GM12878 (cell line): ENCODE results near the gene KBTBD13. TPM values are rescaled to one million over a fixed set of nuclear protein-coding genes. Genes with fewer than 3 reads are reported as not detected.

ENCODE experiments used
- ATAC-seq: fragments of 200-7000 bp; cut with Tn5 transposase; 3 replicates; pipeline ENCODE4 v1.9.1; 2020; ENCODE audit warnings: mild to moderate bottlenecking, moderate library complexity
- BruUV-seq: library from RNA; stranded (reverse); fragments of 400-500 nt; replicated peaks from 2 replicates; lab custom pipeline; 2021; lab: Mats Ljungman, UMichigan
- CTCF ChIA-PET: fragments of 300-600 bp; sonication (Branson Sonifier 250); formaldehyde crosslinking; extraction: SDS; loops from one replicate; lab custom pipeline; 2021; ENCODE audit warnings: inconsistent platforms; lab: Yijun Ruan, JAX
- POLR2A ChIA-PET: fragments of 350-600 bp; formaldehyde crosslinking; extraction: SDS; loops from one replicate; lab custom pipeline; 2021; ENCODE audit warnings: inconsistent platforms; lab: Charles Lee
- RAD21 ChIA-PET: fragments of 300-600 bp; sonication (Branson Sonifier 250); formaldehyde crosslinking; loops from one replicate; lab custom pipeline; 2023; ENCODE audit warnings: antibody characterized with exemption; ENCODE audit not compliant: unreplicated experiment; lab: Charles Lee
- SMC1A ChIA-PET: fragments of 300-600 bp; sonication (Branson Sonifier 250); formaldehyde crosslinking; loops from one replicate; lab custom pipeline; 2023; ENCODE audit not compliant: unreplicated experiment, uncharacterized antibody; lab: Charles Lee
- DNase-seq: peaks from one replicate; pipeline ENCODE4 v3.0.0-alpha.2; 2011; ENCODE audit warnings: low read depth, low spot score
- FAIRE-seq: peaks from 3 replicates; lab custom pipeline; 2011; peaks lifted over from hg19 to GRCh38; lab: Jason Lieb, UNC
- H2AFZ ChIP-seq: 2 replicates; pipeline ENCODE4 v1.6.0; 2011; ENCODE audit warnings: low read depth, low read length, control low read depth; ENCODE audit not compliant: control insufficient read depth
- H3K27ac ChIP-seq: 2 replicates; pipeline ENCODE4 v1.5.1; 2011; ENCODE audit warnings: control low read depth; ENCODE audit not compliant: control insufficient read depth, insufficient read depth
- H3K27me3 ChIP-seq, 2 experiments: replicated peaks in 1 of 2; 2 replicates each; pipeline versions ENCODE4 v1.6.0 to v1.6.1; 2011; ENCODE audit warnings: low read length in 1 of 2; ENCODE audit not compliant: control insufficient read depth in 2 of 2, insufficient read depth in 2 of 2
- H3K36me3 ChIP-seq, 2 experiments: 2 replicates each; pipeline ENCODE4 v1.5.1; 2011; ENCODE audit warnings: low read length in 1 of 2; ENCODE audit not compliant: control insufficient read depth in 2 of 2, insufficient read depth in 2 of 2
- H3K4me1 ChIP-seq: 2 replicates; pipeline ENCODE4 v1.6.1; 2011; ENCODE audit warnings: mild to moderate bottlenecking, low read length, moderate library complexity, mixed read lengths; ENCODE audit not compliant: control insufficient read depth, insufficient read depth
- H3K4me2 ChIP-seq: 2 replicates; pipeline ENCODE4 v1.6.0; 2011; ENCODE audit warnings: control low read depth; ENCODE audit not compliant: control insufficient read depth, insufficient read depth
- H3K4me3 ChIP-seq: fragments of 200-600 bp; sonication (generic); 2 replicates; pipeline ENCODE4 v1.5.1; 2016
- H3K79me2 ChIP-seq: 2 replicates; pipeline ENCODE4 v1.6.0; 2011; ENCODE audit warnings: low read length; ENCODE audit not compliant: control insufficient read depth, insufficient read depth
- H3K9ac ChIP-seq: 2 replicates; pipeline ENCODE4 v1.8.0; 2011; ENCODE audit warnings: low read length, control low read depth, mixed read lengths; ENCODE audit not compliant: control insufficient read depth, insufficient read depth
- H3K9me3 ChIP-seq: replicated peaks from 3 replicates; pipeline ENCODE4 v1.5.1; 2011; ENCODE audit warnings: mild to moderate bottlenecking, low read length; ENCODE audit not compliant: control insufficient read depth, insufficient read depth
- H4K20me1 ChIP-seq: 2 replicates; pipeline ENCODE4 v1.6.0; 2011; ENCODE audit not compliant: control insufficient read depth, insufficient read depth
- MYC ChIP-seq: IDR thresholded peaks from 2 replicates; pipeline ENCODE4 v1.6.1; 2011; ENCODE audit warnings: mild to moderate bottlenecking, low read length, moderate library complexity, inconsistent platforms; ENCODE audit not compliant: insufficient read depth, insufficient replicate concordance, insufficient read length, severe bottlenecking
- WGBS: methylation state at CpG from one replicate; pipeline ENCODE4 v1.1.6; 2016; ENCODE audit warnings: low lambda C conversion rate; ENCODE audit not compliant: insufficient replicate concordance, insufficient coverage; ENCODE audit errors: missing lambda C conversion rate; 5-methylcytosine and 5-hydroxymethylcytosine counted together
- in situ Hi-C: fragments of 300-500 bp; cut with MboI; formaldehyde crosslinking; loops from 9 replicates; pipeline ENCODE4 v1.14.3; 2018; ENCODE audit warnings: mixed read lengths
- intact Hi-C: fragments of 100-400 bp; cut with micrococcal nuclease; formaldehyde crosslinking; loops from one replicate; pipeline ENCODE4 v1.14.2; 2022; ENCODE audit not compliant: unreplicated experiment
- polyA plus RNA-seq, 11 experiments: library from polyadenylated mRNA; depleted of rRNA in 4 of 11; unstranded in 6 of 11; stranded (reverse) in 5 of 11; fragments of >200 nt; fragmentation: Nextera tagmentation in 4 of 11; fragmentation: Illumina TruSeq in 1 of 11; extraction: Ambion mirVana in 4 of 11; extraction: Trizol in 1 of 11; gene quantifications; 1 replicate in 1 of 11; 2 replicates in 10 of 11; pipeline versions ENCODE4 v1.2.1 to v1.2.3, GENCODE V29; 2011 to 2016; ENCODE audit warnings: inconsistent platforms in 2 of 11, missing spikeins in 2 of 11, low read depth in 1 of 11
- small RNA-seq: library from RNA; depleted of rRNA; stranded (forward); fragments of <200 nt; gene quantifications from one replicate; pipeline ENCODE3, GENCODE V24; 2014
- total RNA-seq, 4 experiments: library from RNA; depleted of rRNA in 3 of 4; stranded (reverse); fragments of >200 nt in 3 of 4; fragmentation: Illumina TruSeq in 1 of 4; extraction: Trizol in 1 of 4; gene quantifications; 2 replicates each; pipeline versions ENCODE4 v1.2.1 to v1.2.3, GENCODE V29; 2013 to 2021

KBTBD13 gene
- total and polyA plus RNA-seq, 10 of the 15 experiments (the other 5 are each of a cell fraction or from before 2014, with no cell fraction given), result 0.06 TPM; not detected in 9

DNA sequence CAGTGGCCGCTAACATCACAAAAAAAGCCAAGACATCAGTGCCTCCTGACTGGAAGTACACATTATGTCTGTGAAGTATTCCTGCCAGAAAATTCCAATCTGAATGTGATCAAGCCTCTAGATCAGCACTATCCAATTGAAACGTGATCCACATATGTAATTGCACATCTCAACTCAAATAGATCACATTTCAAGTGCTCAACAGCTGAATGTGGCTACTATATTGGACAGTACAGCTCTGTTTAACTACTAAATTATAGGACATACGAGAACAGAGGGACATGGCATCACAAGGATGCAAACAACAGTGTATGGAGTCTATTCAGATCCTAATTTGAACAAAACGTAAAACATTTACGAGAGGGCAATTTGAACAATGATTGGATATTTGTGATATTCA is 39.0 kb downstream of the KBTBD13 start:
- no TSS peak for BruUV-seq
- DNase-seq (no peak), FAIRE-seq (no peak), ATAC-seq (no peak)
- intact Hi-C loops (no loop called here), in situ Hi-C loops (no loop called here)
- H3K4me3 ChIP-seq, result no peak overlapping the region
- POLR2A ChIA-PET, result no interaction called here
- SMC1A ChIA-PET, result interaction anchor here (0.9 to 1.3 kb wide), 3 partner anchors 14 to 162 kb away, joined by 3 read pairs; no protein-coding TSS in a partner anchor
- no peaks in the 10 kb centered on the region for H3K79me2 ChIP-seq
- H4K20me1 ChIP-seq, result no peaks in the 10 kb centered on the region
- CTCF ChIA-PET, result interaction anchor here (0.6 to 2.8 kb wide), 5 partner anchors 9 to 67 kb away, joined by 3 to 10 read pairs (median 3); no protein-coding TSS in a partner anchor
- no peak overlapping the region for H2AFZ ChIP-seq
- H3K9ac ChIP-seq, result no peak overlapping the region
- RAD21 ChIA-PET, result no interaction called here
- H3K4me1 ChIP-seq, result no peaks in the 10 kb centered on the region
- peaks cover 8 to 30% of the 10 kb centered on the region in 2 experiments for H3K36me3 ChIP-seq
- H3K9me3 ChIP-seq, result no peaks in the 10 kb centered on the region
- WGBS, result 98% methylated on average over 5 of the region's 5 CpGs
- H3K27me3 ChIP-seq, result no peaks in the 10 kb centered on the region
- no peak overlapping the region for H3K4me2 ChIP-seq
- no peak for TF ChIP-seq MYC
- H3K27ac ChIP-seq, result no peak overlapping the region

Small RNA genes lying within 50 kb of the gene (small RNA-seq; reads per million reads assigned to genes)
- not detected for gene AC013553.1

Other genes with a start within 250 kb of the KBTBD13 start
Only the 7 nearest of the 13 such genes appear.
- gene SPG21, start 86.8 kb upstream of the KBTBD13 start, total RNA-seq (2014; rRNA removed), result 52.2 and 52.9 TPM in 2 replicates
- gene SPG21, start 86.8 kb upstream of the KBTBD13 start, total RNA-seq (2014; rRNA removed; fragmentation: Illumina TruSeq; extraction: Trizol), result 52.9 and 58.3 TPM in 2 replicates
- 64.9 and 65.0 TPM in 2 replicates for gene SPG21, start 86.8 kb upstream of the KBTBD13 start, total RNA-seq (2021)
- 84.7 and 93.9 TPM in 2 replicates for gene SPG21, start 86.8 kb upstream of the KBTBD13 start, polyA plus RNA-seq (2011; rRNA removed)
- 84.8 and 103 TPM in 2 replicates for gene SPG21, start 86.8 kb upstream of the KBTBD13 start, polyA plus RNA-seq (2014; fragmentation: Illumina TruSeq; extraction: Trizol)
- gene SPG21, start 86.8 kb upstream of the KBTBD13 start, polyA plus RNA-seq (2014; fragmentation: Nextera tagmentation; extraction: Ambion mirVana), result 10 to 100 TPM; 25.5 to 29.6 TPM
- gene SPG21, start 86.8 kb upstream of the KBTBD13 start, polyA plus RNA-seq (2014; rRNA removed), result 60.4 and 71.1 TPM in 2 replicates
- gene SPG21, start 86.8 kb upstream of the KBTBD13 start, polyA plus RNA-seq (2016; fragmentation: Nextera tagmentation; extraction: Ambion mirVana), result 100 to 1,000 TPM; 108 to 116 TPM
- 17.4 and 21.1 TPM in 2 replicates for gene MTFMT, start 47.1 kb upstream of the KBTBD13 start, total RNA-seq (2014; rRNA removed)
- 16.1 and 16.9 TPM in 2 replicates for gene MTFMT, start 47.1 kb upstream of the KBTBD13 start, total RNA-seq (2014; rRNA removed; fragmentation: Illumina TruSeq; extraction: Trizol)
- gene MTFMT, start 47.1 kb upstream of the KBTBD13 start, total RNA-seq (2021), result 16.1 and 16.7 TPM in 2 replicates
- 18.1 and 21.2 TPM in 2 replicates for gene MTFMT, start 47.1 kb upstream of the KBTBD13 start, polyA plus RNA-seq (2011; rRNA removed)
- gene MTFMT, start 47.1 kb upstream of the KBTBD13 start, polyA plus RNA-seq (2014; fragmentation: Illumina TruSeq; extraction: Trizol), result 18.3 and 20.0 TPM in 2 replicates
- gene MTFMT, start 47.1 kb upstream of the KBTBD13 start, polyA plus RNA-seq (2014; fragmentation: Nextera tagmentation; extraction: Ambion mirVana), result 1 to 10 TPM; 1.7 to 3.3 TPM
- gene MTFMT, start 47.1 kb upstream of the KBTBD13 start, polyA plus RNA-seq (2014; rRNA removed), result 14.7 and 17.3 TPM in 2 replicates
- gene MTFMT, start 47.1 kb upstream of the KBTBD13 start, polyA plus RNA-seq (2016; fragmentation: Nextera tagmentation; extraction: Ambion mirVana), result 10 to 100 TPM; 25.9 to 29.8 TPM
- 0.17 TPM in 1 of 2 replicates, not detected in the other for gene SLC51B, start 31.4 kb upstream of the KBTBD13 start, total RNA-seq (2014; rRNA removed)
- not detected in 2 replicates for gene SLC51B, start 31.4 kb upstream of the KBTBD13 start, total RNA-seq (2014; rRNA removed; fragmentation: Illumina TruSeq; extraction: Trizol)
- gene SLC51B, start 31.4 kb upstream of the KBTBD13 start, total RNA-seq (2021), result not detected in 2 replicates
- gene SLC51B, start 31.4 kb upstream of the KBTBD13 start, polyA plus RNA-seq (2011; rRNA removed), result 0.13 TPM in 1 of 2 replicates, not detected in the other
- gene SLC51B, start 31.4 kb upstream of the KBTBD13 start, polyA plus RNA-seq (2014; fragmentation: Illumina TruSeq; extraction: Trizol), result not detected in 2 replicates
- under 1 TPM; 0.05 to 0.13 TPM for gene SLC51B, start 31.4 kb upstream of the KBTBD13 start, polyA plus RNA-seq (2014; fragmentation: Nextera tagmentation; extraction: Ambion mirVana)
- not detected in 2 replicates for gene SLC51B, start 31.4 kb upstream of the KBTBD13 start, polyA plus RNA-seq (2014; rRNA removed)
- not detected for gene SLC51B, start 31.4 kb upstream of the KBTBD13 start, polyA plus RNA-seq (2016; fragmentation: Nextera tagmentation; extraction: Ambion mirVana)
- gene RASL12, start 8.8 kb upstream of the KBTBD13 start, total RNA-seq (2014; rRNA removed), result 0.06 TPM in 1 of 2 replicates, not detected in the other
- not detected in 2 replicates for gene RASL12, start 8.8 kb upstream of the KBTBD13 start, total RNA-seq (2014; rRNA removed; fragmentation: Illumina TruSeq; extraction: Trizol)
- 0.10 TPM in 1 of 2 replicates, not detected in the other for gene RASL12, start 8.8 kb upstream of the KBTBD13 start, total RNA-seq (2021)
- gene RASL12, start 8.8 kb upstream of the KBTBD13 start, polyA plus RNA-seq (2011; rRNA removed), result not detected in 2 replicates
- 0.06 TPM in 1 of 2 replicates, not detected in the other for gene RASL12, start 8.8 kb upstream of the KBTBD13 start, polyA plus RNA-seq (2014; fragmentation: Illumina TruSeq; extraction: Trizol)
- not detected for gene RASL12, start 8.8 kb upstream of the KBTBD13 start, polyA plus RNA-seq (2014; fragmentation: Nextera tagmentation; extraction: Ambion mirVana)
- 0.08 TPM in 1 of 2 replicates, not detected in the other for gene RASL12, start 8.8 kb upstream of the KBTBD13 start, polyA plus RNA-seq (2014; rRNA removed)
- gene RASL12, start 8.8 kb upstream of the KBTBD13 start, polyA plus RNA-seq (2016; fragmentation: Nextera tagmentation; extraction: Ambion mirVana), result not detected
- gene UBAP1L, start 38.5 kb downstream of the KBTBD13 start, total RNA-seq (2014; rRNA removed), result 1.6 and 1.8 TPM in 2 replicates
- gene UBAP1L, start 38.5 kb downstream of the KBTBD13 start, total RNA-seq (2014; rRNA removed; fragmentation: Illumina TruSeq; extraction: Trizol), result 1.3 and 1.4 TPM in 2 replicates
- 1.9 and 2.4 TPM in 2 replicates for gene UBAP1L, start 38.5 kb downstream of the KBTBD13 start, total RNA-seq (2021)
- 0.86 and 1.0 TPM in 2 replicates for gene UBAP1L, start 38.5 kb downstream of the KBTBD13 start, polyA plus RNA-seq (2011; rRNA removed)
- 0.97 and 1.2 TPM in 2 replicates for gene UBAP1L, start 38.5 kb downstream of the KBTBD13 start, polyA plus RNA-seq (2014; fragmentation: Illumina TruSeq; extraction: Trizol)
- gene UBAP1L, start 38.5 kb downstream of the KBTBD13 start, polyA plus RNA-seq (2014; fragmentation: Nextera tagmentation; extraction: Ambion mirVana), result under 1 TPM; 0.03 to 0.09 TPM
- 2.6 and 3.5 TPM in 2 replicates for gene UBAP1L, start 38.5 kb downstream of the KBTBD13 start, polyA plus RNA-seq (2014; rRNA removed)
- under 1 TPM; 0.72 to 0.84 TPM for gene UBAP1L, start 38.5 kb downstream of the KBTBD13 start, polyA plus RNA-seq (2016; fragmentation: Nextera tagmentation; extraction: Ambion mirVana)
- gene PDCD7, start 57.1 kb downstream of the KBTBD13 start, total RNA-seq (2014; rRNA removed), result 14.9 and 15.8 TPM in 2 replicates
- 12.4 and 12.6 TPM in 2 replicates for gene PDCD7, start 57.1 kb downstream of the KBTBD13 start, total RNA-seq (2014; rRNA removed; fragmentation: Illumina TruSeq; extraction: Trizol)
- gene PDCD7, start 57.1 kb downstream of the KBTBD13 start, total RNA-seq (2021), result 20.1 and 22.9 TPM in 2 replicates
- 22.8 and 24.3 TPM in 2 replicates for gene PDCD7, start 57.1 kb downstream of the KBTBD13 start, polyA plus RNA-seq (2011; rRNA removed)
- gene PDCD7, start 57.1 kb downstream of the KBTBD13 start, polyA plus RNA-seq (2014; fragmentation: Illumina TruSeq; extraction: Trizol), result 24.2 and 26.0 TPM in 2 replicates
- 10 to 100 TPM; 10.1 to 11.2 TPM for gene PDCD7, start 57.1 kb downstream of the KBTBD13 start, polyA plus RNA-seq (2014; fragmentation: Nextera tagmentation; extraction: Ambion mirVana)
- gene PDCD7, start 57.1 kb downstream of the KBTBD13 start, polyA plus RNA-seq (2014; rRNA removed), result 14.1 and 15.1 TPM in 2 replicates
- 1 to 10 TPM; 4.2 to 8.6 TPM for gene PDCD7, start 57.1 kb downstream of the KBTBD13 start, polyA plus RNA-seq (2016; fragmentation: Nextera tagmentation; extraction: Ambion mirVana)
- 18.4 and 23.4 TPM in 2 replicates for gene CLPX, start 108.6 kb downstream of the KBTBD13 start, total RNA-seq (2014; rRNA removed)
- gene CLPX, start 108.6 kb downstream of the KBTBD13 start, total RNA-seq (2014; rRNA removed; fragmentation: Illumina TruSeq; extraction: Trizol), result 41.9 and 44.4 TPM in 2 replicates
- gene CLPX, start 108.6 kb downstream of the KBTBD13 start, total RNA-seq (2021), result 46.7 and 49.5 TPM in 2 replicates
- gene CLPX, start 108.6 kb downstream of the KBTBD13 start, polyA plus RNA-seq (2011; rRNA removed), result 57.4 and 97.6 TPM in 2 replicates
- 42.1 and 48.7 TPM in 2 replicates for gene CLPX, start 108.6 kb downstream of the KBTBD13 start, polyA plus RNA-seq (2014; fragmentation: Illumina TruSeq; extraction: Trizol)
- gene CLPX, start 108.6 kb downstream of the KBTBD13 start, polyA plus RNA-seq (2014; fragmentation: Nextera tagmentation; extraction: Ambion mirVana), result 10 to 100 TPM; 10.1 to 12.5 TPM
- gene CLPX, start 108.6 kb downstream of the KBTBD13 start, polyA plus RNA-seq (2014; rRNA removed), result 33.4 and 37.8 TPM in 2 replicates
- gene CLPX, start 108.6 kb downstream of the KBTBD13 start, polyA plus RNA-seq (2016; fragmentation: Nextera tagmentation; extraction: Ambion mirVana), result 10 to 100 TPM; 20.0 to 24.8 TPM